Suppressor macrophage (primary cell): ENCODE results near the gene DEGS2.
"Not testable (repeated sequence)": the region's sequence is repeated elsewhere in the genome, so short reads cannot be mapped to it uniquely, and the experiment has no call there.

Experiments
- DNase-seq, 4 experiments: peaks; one replicate each; pipeline ENCODE4 v3.0.0-alpha.2; 2020 to 2022

The DEGS2 gene

DNA sequence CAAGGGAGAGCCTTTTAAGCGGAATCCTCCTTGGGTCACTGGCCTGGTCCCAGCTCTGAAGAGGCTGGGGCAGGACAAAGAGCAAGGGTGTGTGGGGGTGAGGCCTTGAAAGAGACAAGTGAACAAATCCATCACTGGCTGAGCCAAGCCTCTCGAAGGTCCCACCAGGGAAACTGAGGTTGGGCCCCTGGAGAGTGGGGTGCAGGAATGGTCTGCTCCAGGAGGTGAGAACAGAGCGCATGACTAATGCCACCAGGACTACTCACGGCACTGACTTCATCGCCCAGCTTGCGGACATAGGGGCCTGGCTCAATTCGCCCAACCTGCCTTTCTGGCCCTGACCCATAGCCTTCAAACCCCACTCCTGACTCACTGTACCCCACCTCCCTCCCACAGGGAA lies 19.2 kb upstream of the DEGS2 start:
- DNase-seq = no peak

DNA sequence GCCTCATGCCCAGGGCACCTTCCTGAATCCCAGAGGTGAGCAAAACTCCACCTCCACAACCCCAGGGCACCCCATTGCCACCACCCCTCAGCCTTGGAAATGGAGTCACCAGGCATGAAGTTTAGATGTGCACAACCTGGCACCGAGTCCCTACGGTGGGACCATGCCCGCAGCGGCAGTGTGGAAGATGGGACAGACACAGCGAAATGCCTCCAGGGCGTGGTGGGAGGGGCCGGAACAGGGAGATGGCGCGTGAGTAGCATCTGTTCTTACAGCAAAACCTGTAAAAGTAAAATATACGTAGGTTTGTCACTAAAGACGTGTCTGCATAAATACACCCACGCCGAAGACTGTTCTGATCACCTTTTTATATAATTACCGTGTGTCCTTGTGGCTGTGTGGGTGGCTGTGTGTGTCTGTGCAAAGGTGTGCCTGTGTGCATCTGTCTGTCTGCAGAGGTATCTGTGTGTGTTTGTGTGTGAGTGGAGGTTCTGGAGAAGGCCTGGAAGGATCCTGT lies 17.4 kb upstream of the DEGS2 start:
- DNase-seq = no peak

DNA sequence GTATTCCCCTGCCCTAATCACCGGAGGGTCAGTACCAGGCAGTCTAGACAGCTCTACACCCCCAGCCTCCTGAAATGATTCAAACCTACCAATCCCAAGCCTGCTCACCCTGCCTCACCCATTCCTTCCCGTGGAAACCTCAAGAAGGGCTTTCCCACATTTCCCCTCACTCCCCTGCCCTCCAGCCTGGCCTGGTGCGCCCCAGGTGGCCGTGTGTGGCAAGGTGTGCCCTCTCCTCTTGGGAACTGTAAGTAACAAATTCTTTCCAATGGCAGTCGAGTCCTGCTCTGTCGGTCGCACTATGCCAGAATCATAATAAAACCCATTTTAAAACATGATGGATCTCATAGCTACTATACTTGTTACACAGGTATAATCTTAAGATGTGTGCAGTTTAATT lies 13.9 kb upstream of the DEGS2 start:
- DNase-seq = no peak

DNA sequence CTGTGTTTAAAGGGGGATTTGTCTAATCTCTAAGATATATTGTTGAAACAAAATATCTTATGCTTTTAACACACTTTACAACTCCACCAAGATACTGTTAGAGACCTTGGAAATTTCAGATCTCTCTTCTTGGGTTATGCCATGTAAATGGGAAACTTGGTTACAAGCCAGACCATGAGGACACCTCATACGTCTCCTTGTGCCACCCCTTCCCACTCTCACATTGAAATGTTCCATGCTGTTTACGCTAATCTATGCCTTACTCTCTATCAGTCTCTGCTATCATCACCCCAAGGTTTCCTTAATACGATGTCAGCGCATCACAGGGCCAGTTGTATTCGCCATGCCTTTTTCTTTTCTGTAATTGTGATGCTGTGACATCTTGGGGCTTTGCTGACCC lies 13.4 kb upstream of the DEGS2 start:
- DNase-seq = no peak

DNA sequence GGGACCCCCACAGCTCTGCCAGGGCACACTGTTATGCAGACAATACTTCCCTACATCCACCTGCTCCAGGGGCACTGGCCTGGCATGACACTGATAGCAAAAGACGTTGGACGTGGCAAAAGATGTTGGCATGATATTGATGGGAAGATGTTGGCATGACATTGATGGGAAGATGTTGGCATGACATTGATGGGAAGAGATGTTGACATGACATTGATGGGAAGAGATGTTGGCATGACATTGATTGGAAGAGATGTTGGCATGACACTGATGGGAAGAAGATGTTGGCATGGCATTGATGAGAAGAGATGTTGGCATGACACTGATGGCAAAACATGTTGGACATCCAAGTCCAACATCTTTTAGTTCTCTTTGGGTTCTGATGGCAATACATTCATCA lies 11.4 kb upstream of the DEGS2 start:
- DNase-seq = no peak

DNA sequence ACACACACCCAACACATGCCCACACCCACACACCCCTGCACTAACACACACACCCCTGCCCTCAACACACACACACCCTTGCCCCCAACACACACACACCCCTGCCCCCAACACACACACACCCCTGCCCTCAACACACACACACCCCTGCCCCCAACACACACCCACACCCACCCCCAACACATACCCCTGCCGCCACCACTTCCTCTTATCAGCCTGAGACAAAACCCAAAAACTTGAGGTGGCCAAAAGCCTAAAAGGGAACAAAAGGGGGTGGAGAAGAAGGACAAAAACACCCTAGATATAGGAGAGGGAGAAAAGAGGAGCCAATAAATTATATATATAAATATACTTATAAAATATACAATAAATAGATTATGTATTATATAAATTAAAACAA lies 9.1 kb upstream of the DEGS2 start:
- peak in 1 of 4 experiments; percentile 53 for DNase-seq

DNA sequence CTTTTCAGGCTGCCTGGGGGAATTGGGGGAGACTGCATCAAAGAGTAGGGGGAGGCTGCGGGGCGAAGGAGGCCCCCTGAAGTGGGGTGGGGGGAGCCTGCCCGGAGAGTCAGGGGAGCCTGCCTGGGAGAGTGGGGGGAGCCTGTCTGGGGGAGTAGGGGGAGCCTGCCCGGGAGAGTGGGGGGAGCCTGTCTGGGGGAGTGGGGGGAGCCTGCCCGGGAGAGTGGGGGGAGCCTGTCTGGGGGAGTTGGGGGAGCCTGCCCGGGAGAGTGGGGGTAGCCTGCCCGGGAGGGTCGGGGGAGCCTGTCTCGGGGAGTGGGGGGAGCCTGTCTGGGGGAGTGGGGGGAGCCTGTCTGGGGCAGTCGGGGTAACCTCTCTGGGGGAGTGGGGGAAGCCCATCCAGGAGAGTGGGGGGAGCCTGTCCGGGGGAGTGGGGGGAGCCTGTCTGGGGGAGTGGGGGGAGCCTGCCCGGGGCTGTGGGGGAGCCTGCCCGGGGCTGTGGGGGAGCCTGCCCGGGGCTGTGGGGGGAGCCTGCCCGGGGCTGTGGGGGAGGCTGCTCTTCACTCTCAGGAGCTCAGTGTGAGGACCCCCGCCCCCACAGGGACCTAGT lies 6.5 kb upstream of the DEGS2 start:
- DNase-seq = no peak

DNA sequence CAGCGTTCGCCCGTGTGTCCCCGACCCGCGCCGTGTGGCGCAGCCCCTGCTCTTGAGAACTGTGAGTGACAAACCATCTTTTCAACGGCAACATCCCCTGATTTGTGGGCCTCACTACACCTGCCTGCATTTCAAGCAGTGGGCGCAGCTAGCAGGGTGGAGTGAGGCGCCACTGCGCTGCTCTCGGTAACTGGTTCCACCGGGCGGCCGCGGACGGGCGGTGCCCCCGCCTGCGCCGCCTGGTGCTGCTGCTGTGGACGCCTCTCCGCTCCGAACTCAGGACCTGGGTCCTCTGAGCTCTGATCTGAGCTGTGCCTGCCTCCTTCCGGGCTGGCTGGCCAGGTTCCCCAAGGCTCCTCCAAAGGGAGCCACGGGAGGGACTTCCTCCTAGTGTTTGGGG lies 5.9 kb upstream of the DEGS2 start:
- DNase-seq = no peak

DNA sequence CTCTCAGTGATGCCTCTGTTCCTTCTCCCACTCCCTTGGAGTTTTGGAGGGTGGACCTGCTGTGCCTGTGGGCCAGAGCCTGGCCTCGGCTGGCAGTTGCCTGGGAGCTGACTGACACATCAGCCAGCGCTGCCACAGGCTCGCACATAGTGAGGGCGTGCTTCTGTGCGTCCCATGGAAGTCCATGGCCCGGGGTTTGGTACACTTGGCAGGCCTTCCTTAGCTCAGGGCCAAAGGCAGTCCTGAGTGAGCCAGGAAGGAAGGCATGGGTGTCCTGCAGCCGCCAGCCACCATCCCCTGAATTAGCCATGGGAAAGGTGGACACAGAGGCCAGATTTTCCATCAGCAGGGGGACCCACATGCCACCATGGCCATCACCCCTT lies 1.1 kb upstream of the DEGS2 start:
- no peak for DNase-seq

DNA sequence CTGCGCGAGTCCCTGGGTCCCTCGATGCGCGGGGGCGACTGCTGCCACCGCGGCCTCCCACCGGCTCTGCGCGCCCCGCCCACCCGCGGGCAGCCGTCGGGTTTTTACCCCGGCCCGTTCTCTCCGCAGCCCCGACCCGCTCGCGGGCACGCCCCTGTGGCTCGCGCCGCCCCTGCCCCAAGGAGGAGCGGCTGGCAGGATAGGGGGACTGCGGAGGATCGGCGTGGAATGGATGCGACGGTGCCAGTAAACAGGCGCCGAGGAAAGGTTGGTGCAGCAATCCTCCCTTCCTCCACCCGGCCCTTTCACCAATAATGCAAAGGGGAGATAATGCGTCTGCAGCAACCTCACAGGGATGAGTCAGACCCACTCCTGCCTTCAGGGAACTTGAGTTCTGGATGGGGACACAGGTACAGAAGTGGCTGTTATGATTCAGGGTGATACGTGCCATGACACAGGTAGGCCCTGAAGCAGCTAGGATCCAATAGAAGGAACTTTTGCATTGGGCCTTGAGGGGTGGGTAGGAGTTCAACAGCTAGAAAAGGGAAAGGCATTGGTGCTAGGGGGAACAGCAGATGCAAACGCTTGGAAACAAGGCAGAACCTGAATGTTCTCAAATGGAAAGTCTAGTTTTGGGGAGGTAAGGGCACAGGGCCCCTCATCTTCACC lies 554 bp upstream of the DEGS2 start:
- DNase-seq = no peak

DNA sequence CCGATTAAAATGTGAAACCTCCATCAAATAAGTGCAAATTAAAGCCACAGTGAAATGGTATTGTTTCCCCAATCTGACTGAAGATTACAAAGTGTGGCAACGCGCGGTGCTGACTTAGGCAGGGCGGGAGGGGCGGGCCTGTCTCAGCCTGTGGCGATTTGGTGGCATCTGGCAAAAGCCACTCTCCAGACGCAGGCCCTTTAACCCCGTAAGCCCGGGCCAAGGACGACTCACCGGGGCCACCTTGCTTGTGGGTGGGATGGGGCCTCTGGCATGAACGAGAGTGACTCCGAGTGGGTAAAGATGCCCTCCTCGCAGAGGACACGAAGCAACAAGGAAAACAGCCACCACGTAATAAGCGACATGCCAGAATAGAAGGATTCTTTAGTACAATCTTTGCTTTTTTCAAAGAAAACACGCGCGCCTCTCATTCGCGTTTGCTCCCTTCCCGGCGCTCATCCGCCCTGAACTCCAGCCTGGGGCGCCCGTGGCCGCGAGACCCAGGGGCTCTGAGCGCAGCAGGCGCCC lies 815 bp downstream of the DEGS2 start:
- DNase-seq = no peak

DNA sequence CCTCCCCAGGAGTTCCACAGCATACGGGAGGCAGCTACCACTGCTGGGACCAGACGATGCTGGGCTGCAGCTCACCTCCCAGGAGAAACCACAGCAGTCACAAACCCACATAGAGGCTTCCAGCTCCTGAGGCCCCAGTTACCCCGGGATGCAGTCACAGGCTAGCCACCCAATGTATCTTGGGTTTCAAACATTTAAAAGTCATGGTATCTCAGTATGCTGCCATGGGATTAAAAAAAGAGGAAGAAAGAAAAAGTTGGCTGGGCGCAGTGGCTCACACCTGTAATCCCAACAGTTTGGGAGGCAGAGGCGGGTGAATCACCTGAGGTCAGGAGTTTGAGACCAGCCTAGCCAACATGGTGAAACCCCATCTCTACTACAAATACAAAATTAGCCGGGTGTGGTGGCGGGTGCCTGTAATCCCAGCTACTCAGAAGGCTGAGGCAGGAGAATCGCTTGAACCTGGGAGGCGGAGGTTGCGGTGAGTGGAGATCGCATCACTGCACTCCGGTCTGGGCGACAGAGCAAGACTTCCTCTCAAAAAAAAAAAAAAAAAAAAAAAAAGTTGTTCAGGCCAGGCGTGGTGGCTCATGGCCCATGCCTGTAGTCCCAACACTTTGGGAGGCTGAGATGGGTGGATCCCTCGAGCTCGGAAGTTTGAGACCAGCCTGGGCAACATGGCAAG lies 1.8 kb downstream of the DEGS2 start:
- DNase-seq = not testable (repeated sequence)

DNA sequence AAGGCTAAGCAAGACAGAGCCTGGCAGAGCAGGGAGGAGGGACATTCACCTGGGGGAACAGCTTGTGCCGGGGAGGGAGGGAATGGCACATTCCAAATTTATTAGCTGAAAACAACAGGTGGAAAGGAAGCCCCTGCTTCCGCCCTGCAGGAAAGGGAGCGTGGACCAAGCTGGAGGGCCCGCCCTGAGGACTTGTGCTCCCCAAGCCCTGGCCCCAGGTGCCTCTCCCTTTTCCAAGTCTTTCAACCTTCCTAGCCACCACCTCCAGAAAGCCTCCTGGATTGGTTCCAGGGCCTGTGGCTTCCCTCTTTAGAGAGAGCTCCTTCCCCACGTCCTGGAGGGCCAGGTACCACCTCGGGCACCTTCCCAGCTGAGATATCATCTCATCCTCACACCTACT lies 2.7 kb downstream of the DEGS2 start:
- no peak for DNase-seq

DNA sequence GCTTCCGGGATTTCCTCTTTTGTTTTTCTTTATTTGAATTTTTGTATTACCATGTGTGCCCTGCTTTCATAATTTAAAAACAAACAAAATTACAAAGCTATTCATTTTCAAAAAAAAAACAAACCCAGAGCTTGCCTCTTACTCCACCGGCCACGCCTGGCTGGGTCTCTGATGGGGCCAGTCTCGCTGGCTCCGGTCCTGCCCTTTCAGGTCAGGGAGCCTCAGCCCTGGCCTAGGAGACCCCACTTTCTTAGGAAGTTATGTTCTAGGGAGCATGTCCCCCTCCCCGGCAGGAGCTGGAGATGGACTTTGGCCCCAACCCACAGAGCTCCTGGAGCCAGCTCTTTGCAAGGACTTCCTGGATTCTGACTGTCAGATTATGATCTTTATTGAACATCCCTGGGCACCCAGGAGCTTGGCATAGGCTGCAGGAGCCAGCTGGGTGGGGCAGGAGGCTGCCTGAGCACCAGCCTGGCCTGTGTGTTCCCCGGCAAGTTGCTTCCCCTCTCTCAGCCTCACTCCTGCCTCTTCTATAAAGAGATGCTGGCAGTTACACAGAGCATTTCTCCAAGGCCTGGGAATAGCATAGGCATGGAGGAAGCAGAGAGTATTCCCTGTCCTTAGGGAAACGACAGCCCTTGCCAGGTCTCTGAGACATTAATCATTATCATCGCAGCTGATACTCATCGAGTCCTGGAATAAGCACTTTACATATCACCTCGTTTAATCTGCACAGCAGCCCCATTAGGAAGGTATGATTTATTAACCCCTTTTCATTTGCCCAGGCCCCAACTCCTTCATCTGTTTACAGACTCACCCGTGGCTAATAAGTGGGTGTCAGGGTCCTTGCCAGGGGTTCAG lies 3.5 kb downstream of the DEGS2 start:
- DNase-seq = no peak

DNA sequence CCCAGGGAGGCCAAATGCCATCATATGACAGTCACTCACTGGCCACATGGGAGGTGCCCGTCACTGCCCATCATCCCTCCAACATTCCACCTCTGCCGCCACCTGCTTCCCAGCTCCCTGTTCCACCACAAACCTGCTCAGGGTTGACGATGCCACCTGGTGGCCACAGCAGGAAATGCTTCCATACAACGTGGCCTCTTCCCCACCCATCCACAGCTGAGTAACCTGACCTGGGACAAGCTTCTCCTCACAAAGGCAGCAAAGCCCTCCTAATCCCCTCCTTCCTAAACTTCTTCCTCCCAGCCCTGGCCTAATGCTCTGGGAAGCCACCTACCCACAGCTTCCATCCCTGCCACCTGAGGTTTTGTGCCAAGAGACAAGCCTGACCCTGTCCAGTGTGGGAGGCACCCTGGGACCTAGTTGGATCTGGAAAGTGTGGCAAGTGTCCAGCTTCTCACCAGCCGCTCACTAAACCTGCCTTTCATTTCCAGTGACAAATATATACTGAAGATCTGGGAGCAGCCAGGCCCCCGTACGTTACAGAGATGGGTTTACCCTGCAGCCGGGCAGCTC lies 4.3 kb downstream of the DEGS2 start:
- peak in 3 of 4 experiments; percentile 34 to 43 (median 37) for DNase-seq

DNA sequence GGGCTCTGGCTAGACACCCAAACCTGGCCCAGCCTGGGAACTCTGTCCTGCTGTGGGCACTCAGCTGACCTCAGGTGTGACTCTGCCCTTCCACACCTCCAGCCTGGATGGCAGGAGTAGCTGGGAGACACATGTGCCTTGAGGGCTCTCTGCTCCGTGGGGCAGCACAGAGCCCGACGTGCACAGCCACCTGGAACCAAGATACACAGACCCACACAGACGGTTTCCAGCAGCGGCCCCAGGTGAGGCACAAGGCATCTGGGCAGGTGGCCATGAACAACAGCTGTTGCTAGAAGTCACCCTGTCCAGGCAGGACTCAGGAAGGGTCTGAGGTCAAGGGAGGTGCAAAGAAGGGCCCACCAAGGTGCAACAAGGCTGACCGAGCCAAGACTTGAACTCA lies 5.9 kb downstream of the DEGS2 start:
- no peak for DNase-seq

DNA sequence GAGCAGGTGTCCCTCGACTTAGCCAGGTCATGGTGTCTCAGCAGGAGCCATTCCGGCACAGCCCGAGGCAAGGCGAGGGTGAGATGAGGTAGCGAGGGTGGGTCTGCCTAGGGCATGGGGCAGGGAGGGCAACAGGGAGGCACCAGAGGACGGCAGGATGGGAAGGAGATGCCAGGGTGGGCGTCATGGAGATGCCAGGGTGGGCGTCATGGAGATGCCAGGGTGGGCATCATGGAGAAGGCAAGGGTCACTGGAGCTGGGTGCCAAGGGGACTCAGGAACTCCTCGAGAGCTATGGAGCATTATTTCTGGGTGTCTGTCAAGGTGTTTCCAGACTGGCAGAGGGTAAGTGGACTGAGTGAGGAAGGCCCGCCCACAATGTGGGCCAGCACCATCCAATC lies 7.4 kb downstream of the DEGS2 start:
- no peak for DNase-seq

DNA sequence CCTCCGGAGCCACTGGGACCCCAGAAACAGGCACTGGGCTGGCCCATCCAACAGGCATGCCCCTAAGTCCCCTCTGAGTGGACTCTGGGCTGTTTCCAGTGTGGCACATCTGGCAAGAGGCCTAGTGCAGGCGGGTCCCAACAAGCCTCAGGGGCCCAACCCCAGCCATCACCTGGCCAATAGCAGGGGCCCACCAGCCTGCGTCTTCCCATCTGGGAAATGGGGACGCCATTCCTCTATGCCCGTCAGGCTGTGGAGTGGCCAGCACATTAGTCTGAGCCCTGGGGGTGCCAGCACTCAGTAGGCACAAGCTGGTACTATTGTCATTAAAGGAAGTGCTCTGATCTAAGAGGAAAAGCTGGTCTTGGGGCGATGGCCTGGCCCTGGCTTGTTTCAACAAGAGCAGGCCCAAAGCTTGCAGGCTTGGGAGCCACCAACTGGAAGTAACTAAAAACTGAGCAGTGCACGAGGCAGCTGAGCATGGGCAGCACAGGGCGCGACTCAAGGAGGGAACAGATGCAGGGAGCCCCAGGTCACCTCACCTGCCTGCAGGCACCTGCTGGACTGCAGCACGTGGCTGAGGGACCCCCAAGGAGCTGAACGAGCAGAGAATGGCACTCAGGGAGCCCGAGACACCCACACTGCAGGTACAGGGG lies 8.4 kb downstream of the DEGS2 start:
- no peak for DNase-seq

DNA sequence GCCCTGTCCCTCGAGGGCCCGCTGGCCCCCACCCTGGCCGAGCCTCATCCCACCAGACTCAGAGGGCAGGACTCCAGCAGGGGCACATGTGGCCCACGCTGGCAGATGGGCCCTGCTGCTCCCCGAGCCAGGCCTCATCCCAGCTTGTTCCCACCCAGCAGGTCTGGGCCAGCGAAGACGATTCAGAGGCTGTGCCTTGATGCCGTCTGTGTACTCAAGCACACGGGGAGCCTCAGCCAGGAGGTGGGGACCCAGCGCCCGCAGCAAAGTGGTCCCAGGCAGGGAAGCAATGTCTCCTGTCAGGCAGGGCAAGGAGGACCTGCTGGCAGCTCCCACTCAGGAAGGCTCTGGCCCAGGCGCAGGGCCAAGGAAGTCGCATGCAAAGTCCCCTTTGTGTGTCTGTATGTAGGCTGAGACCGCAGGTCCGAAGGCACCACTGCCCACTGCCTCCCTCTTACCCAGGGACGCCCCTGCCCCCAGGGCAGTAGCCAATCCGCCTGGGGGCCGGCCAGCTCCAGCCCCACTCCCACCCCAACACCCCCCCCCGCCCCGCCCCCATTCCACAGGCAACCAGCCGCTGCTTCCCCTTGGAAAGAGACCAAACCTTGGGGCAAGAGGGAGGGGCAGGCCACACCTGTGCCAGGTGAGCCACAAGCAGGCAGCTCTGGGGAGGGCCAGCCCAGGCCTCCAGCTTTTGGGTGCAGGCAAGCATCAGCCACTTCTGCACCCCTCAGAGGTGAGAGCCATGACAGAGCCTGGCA lies 9.4 kb downstream of the DEGS2 start:
- no peak for DNase-seq

DNA sequence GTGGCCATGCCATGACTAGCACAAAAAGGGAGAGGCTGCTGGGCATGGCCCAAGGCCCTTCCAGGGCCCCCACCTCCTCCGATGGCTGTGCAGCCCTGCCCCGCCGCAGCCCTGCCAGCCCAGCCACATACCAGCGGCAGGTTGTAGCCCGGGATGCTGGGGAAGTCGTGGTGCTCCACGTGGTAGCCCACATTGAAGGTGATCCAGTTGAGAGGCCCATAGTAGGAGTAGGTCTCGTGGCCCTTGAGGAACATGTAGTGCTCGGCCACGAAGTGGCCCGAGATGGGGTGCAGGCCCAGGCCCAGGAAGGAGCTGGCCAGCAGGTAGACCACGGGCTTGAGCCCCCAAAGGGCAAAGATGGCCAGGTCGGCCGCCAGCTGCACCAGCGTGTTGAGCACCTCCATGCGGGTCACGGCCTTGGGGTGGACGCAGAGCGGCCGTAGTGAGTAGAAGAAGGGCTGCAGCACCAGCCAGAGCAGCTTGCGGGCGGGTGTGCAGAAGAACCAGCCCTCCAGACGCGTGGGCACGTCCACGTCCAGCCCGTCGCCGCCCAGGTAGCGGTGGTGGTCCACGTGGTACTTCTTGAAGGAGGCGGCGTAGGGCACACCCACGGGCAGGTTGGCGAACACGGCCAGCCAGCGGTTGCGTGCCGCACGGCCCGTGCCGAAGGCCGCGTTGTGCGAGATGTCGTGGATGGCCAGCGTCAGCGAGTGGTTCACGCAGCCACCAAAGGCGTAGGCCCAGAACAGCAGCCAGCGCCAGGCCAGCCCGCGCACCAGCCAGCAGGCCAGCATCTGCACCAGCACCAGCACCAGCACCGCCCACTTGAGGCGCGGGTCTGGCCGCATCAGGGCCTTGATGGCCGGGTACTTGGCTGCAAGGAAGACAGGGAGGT lies 10.4 kb downstream of the DEGS2 start:
- DNase-seq = no peak
